Esophagus muscularis mucosa (tissue), 4 donors: ENCODE measurements around the gene C5orf47. TPM values are rescaled to one million over a fixed set of nuclear protein-coding genes. Genes with fewer than 3 reads are reported as not detected.
A peak's percentile ranks its signal among the peaks of the same experiment; 100 is the strongest.

ENCODE experiments used
- DNase-seq: peaks from one replicate; pipeline ENCODE4 v3.0.0-alpha.2; 2017; ENCODE audit errors: extremely low spot score
- H3K27ac ChIP-seq, 4 donors: fragments of 200-600 bp; sonication (generic); replicated peaks in 1 of 4; 1 replicate in 3 of 4; 2 replicates in 1 of 4; pipeline ENCODE4 v1.5.1; 2016 to 2019; ENCODE audit warnings: mild to moderate bottlenecking in 1 of 4
- H3K27me3 ChIP-seq, 4 donors: fragments of 200-600 bp; sonication (generic); one replicate each; pipeline versions ENCODE4 v1.5.1 to v1.6.0; 2016 to 2019
- H3K36me3 ChIP-seq, 4 donors: fragments of 200-600 bp; sonication (generic); one replicate each; pipeline ENCODE4 v1.5.1; 2016 to 2019
- H3K4me1 ChIP-seq, 4 donors: fragments of 200-600 bp; sonication (generic); one replicate each; pipeline ENCODE4 v1.5.1; 2016 to 2019
- H3K4me3 ChIP-seq, 4 donors: fragments of 200-600 bp; sonication (generic); 1 replicate in 2 of 4; 2 replicates in 2 of 4; pipeline ENCODE4 v1.5.1; 2016 to 2019; ENCODE audit warnings: mild to moderate bottlenecking in 4 of 4, moderate library complexity in 1 of 4
- H3K9me3 ChIP-seq, 4 donors: fragments of 200-600 bp; sonication (generic); 1 replicate in 3 of 4; 2 replicates in 1 of 4; pipeline ENCODE4 v1.5.1; 2016 to 2019
- CTCF ChIP-seq, 3 experiments: fragments of 200-600 bp in 2 of 3; fragments of 450-650 bp in 1 of 3; sonication (generic) in 2 of 3; IDR thresholded peaks; one replicate each; pipeline ENCODE4 v1.5.1; 2017 to 2019; ENCODE audit warnings: antibody characterized with exemption in 3 of 3, mild to moderate bottlenecking in 2 of 3, moderate library complexity in 1 of 3
- EP300 ChIP-seq: sonication (generic); formaldehyde crosslinking; IDR thresholded peaks from one replicate; pipeline ENCODE4 v1.6.1; 2017; ENCODE audit warnings: antibody characterized with exemption
- POLR2A ChIP-seq: fragments of 450-650 bp; IDR thresholded peaks from one replicate; pipeline ENCODE4 v1.6.1; 2017; ENCODE audit warnings: antibody characterized with exemption, moderate library complexity, mild to moderate bottlenecking, low read depth
- POLR2AphosphoS5 ChIP-seq, 2 donors: sonication (generic); formaldehyde crosslinking; IDR thresholded peaks; one replicate each; pipeline ENCODE4 v1.6.1; 2017; ENCODE audit warnings: antibody characterized with exemption in 2 of 2
- WGBS: methylation state at CpG from one replicate; pipeline ENCODE4 v1.1.5; 2018; 5-methylcytosine and 5-hydroxymethylcytosine counted together
- intact Hi-C: fragments of 100-400 bp; cut with DNase I; formaldehyde crosslinking; loops from one replicate; pipeline ENCODE4 v1.15.1; 2023
- total RNA-seq, 4 donors: library from RNA; depleted of rRNA; stranded (reverse); fragments of >200 nt; gene quantifications; one replicate each; pipeline versions ENCODE4 v1.1.0 to v1.2.1, GENCODE V29; 2016

The C5orf47 gene
- total RNA-seq, 4 donors from 2014 or later, result not detected

GRCh38 chr5:173945160-173945559 is 43.8 kb upstream of the C5orf47 start:
- Histone ChIP-seq H3K4me1 (peaks cover 24 to 38% (median 30%) of the 10 kb centered on the region in 4 donors), H3K4me3 (no peak overlapping the region), H3K36me3 (peaks cover 15 to 55% (median 40%) of the 10 kb centered on the region in 4 donors), H3K27me3 (no peaks in the 10 kb centered on the region), H3K27ac (no peak overlapping the region), H3K9me3 (no peaks in the 10 kb centered on the region)
- WGBS, result 90% methylated on average over 2 of the region's 2 CpGs
- no peak for TF ChIP-seq POLR2A
- no peak for TF ChIP-seq EP300
- no peak for TF ChIP-seq POLR2AphosphoS5 (IDR thresholded peaks at IDR 0.05)
- TF ChIP-seq CTCF (IDR thresholded peaks at IDR 0.05), result no peak
- intact Hi-C loops, result no loop called here
- DNase-seq, result no peak

DNA sequence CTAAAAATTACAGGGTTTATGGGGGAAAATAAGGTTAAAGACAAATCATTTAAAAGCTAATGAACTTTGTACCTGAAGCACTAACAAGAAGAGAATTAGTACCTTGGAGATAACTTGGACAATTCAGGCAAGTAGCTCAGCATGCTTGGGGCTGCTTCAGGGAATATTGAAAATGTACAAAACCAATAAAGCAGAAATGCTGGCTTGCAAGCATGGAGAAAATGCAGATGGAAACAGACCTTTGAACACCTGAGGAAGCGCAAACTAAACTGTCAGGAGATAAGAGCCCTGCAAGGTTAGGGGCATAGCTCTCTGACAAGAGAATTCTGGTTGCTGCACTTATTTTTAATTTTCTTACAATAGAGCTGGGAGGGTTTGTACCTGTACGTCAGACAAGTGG is 42.6 kb upstream of the C5orf47 start:
- WGBS, result 92% methylated on average over 2 of the region's 2 CpGs
- H3K36me3 ChIP-seq, result peaks cover 23 to 67% (median 50%) of the 10 kb centered on the region in 4 donors

DNA sequence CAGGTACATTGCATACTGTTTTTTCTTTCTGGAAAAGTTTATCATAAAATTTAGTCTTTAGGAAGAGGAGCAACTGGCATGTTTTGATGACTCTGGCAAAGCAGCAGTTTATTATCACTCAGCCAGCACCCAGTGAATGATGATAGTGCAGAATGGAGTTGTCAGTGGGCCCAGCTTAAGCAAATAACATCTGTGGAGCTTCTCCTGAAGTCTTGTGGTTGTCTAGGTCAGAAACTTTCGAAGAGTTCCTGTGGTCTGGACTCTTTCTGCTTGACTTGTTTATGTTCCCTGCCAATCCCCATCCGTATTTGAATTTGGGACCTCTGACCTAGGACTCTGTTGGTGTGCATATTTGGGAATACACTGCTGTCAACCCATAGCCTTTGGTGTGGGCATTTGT is 38.1 kb upstream of the C5orf47 start:
- peaks cover 30 to 89% (median 66%) of the 10 kb centered on the region in 4 donors for H3K36me3 ChIP-seq

More for the DNA sequence above, 42.6 kb upstream of the C5orf47 start:
- TF ChIP-seq CTCF (IDR thresholded peaks at IDR 0.05) (no peak), POLR2A (no peak), EP300 (no peak), POLR2AphosphoS5 (IDR thresholded peaks at IDR 0.05) (no peak)
- no peak for DNase-seq
- intact Hi-C loops, result no loop called here
- Histone ChIP-seq H3K27me3 (no peaks in the 10 kb centered on the region), H3K4me1 (peaks cover 24 to 41% (median 29%) of the 10 kb centered on the region in 4 donors), H3K9me3 (no peaks in the 10 kb centered on the region), H3K27ac (no peak overlapping the region), H3K4me3 (no peak overlapping the region)

DNA sequence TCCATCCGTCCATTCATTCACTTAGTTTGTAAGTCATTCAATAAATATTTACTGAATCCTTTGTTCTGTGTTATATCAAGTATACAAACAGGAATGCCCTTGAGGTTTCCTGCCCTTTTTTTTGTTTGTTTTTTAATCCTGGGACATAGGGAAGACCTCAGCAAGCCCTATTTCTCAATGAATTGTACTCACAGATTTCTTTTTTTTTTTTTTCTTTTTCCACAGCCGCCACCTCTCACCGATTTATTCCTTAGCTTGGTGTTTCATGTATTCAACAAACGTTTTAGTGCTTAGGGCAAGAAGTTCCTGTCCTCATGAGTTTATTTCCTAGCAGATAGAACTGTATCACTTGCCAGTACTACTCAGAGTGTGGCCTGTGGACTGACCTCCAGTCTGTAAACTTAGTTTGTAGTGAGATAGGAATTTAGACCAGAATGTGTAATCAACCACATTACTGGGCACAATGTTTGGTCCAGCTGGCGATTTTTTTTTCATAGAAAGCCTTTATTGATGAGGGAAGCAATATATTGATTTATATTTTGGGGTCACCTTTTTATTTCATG is 35.4 kb upstream of the C5orf47 start:
- H3K4me1 ChIP-seq, result peaks cover 9 to 38% (median 29%) of the 10 kb centered on the region in 4 donors
- DNase-seq, result no peak
- H3K9me3 ChIP-seq, result no peaks in the 10 kb centered on the region
- H3K36me3 ChIP-seq, result peaks cover 23 to 86% (median 54%) of the 10 kb centered on the region in 4 donors
- no peak for TF ChIP-seq POLR2AphosphoS5 (IDR thresholded peaks at IDR 0.05)
- TF ChIP-seq EP300, result no peak
- no peak for TF ChIP-seq POLR2A
- TF ChIP-seq CTCF (IDR thresholded peaks at IDR 0.05), result no peak
- intact Hi-C loops, result no loop called here
- 74% methylated on average over 5 of the region's 5 CpGs for WGBS
- no peak overlapping the region for H3K4me3 ChIP-seq
- H3K27me3 ChIP-seq, result no peaks in the 10 kb centered on the region
- peak overlapping the region in 3 of 4 donors; percentile 75 to 81 (median 76) for H3K27ac ChIP-seq

More for the DNA sequence above, 38.1 kb upstream of the C5orf47 start:
- Histone ChIP-seq H3K4me1 (peaks cover 9 to 29% (median 24%) of the 10 kb centered on the region in 4 donors), H3K27ac (no peak overlapping the region), H3K4me3 (no peak overlapping the region), H3K9me3 (no peaks in the 10 kb centered on the region), H3K27me3 (no peaks in the 10 kb centered on the region)
- intact Hi-C loops, result no loop called here
- 58% methylated on average over 2 of the region's 2 CpGs for WGBS
- TF ChIP-seq POLR2A (no peak), EP300 (no peak), CTCF (IDR thresholded peaks at IDR 0.05) (no peak), POLR2AphosphoS5 (IDR thresholded peaks at IDR 0.05) (no peak)
- no peak for DNase-seq
